22Rv1 (cell line): ENCODE data around the gene PPP2R5C.

Source experiments
- H3K27ac ChIP-seq: fragments of 450-650 bp; 2 replicates; pipeline ENCODE4 v1.5.1; 2017
- CTCF ChIP-seq: fragments of 450-650 bp; IDR thresholded peaks from 2 replicates; pipeline ENCODE4 v1.5.1; 2017; ENCODE audit warnings: mild to moderate bottlenecking
- ZFX ChIP-seq: fragments of 450-650 bp; IDR thresholded peaks from 2 replicates; pipeline ENCODE4 v1.6.1; 2017; ENCODE audit warnings: antibody characterized with exemption, borderline replicate concordance

PPP2R5C gene

DNA sequence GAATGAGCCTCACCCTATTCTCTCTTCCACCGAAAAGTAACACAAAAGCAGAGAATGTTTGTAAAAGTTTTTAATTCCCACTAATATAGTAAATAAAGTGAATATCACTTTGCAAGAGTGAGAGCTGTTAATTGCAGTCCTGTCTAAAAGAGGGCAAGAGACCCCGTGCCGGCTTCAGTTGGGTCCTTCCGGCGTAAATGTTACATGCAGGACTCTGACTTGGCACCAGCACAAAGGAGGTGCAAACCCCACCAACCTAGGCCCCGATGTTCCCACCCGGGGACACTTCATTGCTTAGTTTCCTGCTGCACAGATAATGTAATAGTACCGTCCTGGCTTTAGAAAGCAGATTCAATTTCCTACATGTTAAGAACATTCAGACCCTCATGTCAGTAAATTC is 136.9 kb downstream of the PPP2R5C start:
- no peak overlapping the region for H3K27ac ChIP-seq
- no peak for TF ChIP-seq CTCF
- TF ChIP-seq ZFX: no peak

DNA sequence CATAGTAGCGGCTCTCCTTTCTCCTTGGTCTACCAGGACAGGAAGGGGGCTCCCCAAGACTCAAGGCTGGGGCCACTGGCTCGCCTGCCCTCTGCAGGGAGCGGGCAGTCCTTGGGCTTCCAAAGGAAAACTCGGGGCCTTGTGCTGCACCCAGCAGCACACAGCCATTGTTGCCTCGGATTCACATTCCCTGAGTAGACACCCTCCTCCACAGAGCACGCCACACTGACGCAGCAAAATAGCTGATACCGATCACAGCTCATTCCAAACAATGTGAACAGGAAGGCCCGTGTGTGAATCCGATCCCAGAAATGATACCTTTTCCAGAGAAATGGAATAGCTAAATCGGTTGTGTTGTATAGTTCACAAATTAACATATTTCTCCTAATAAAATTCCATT is 137.8 kb downstream of the PPP2R5C start:
- no peak for TF ChIP-seq CTCF
- TF ChIP-seq ZFX: no peak
- no peak overlapping the region for H3K27ac ChIP-seq

- TF ChIP-seq CTCF (no peak), ZFX (no peak)
- H3K27ac ChIP-seq: no peak overlapping the region
Observed at GRCh38 chr14:101900253-101900652, 138.7 kb downstream of the PPP2R5C start.

- TF ChIP-seq ZFX: no peak
- TF ChIP-seq CTCF: no peak
- no peak overlapping the region for H3K27ac ChIP-seq
Observed at GRCh38 chr14:101903111-101903561, 141.6 kb downstream of the PPP2R5C start.

- H3K27ac ChIP-seq: no peak overlapping the region
- TF ChIP-seq ZFX (no peak), CTCF (no peak)
Observed at GRCh38 chr14:101905614-101906013, 144.1 kb downstream of the PPP2R5C start.

- no peak overlapping the region for H3K27ac ChIP-seq
- TF ChIP-seq CTCF: no peak
- no peak for TF ChIP-seq ZFX
Observed at GRCh38 chr14:101906645-101907044, 145.1 kb downstream of the PPP2R5C start.

- TF ChIP-seq CTCF: no peak
- no peak for TF ChIP-seq ZFX
- no peak overlapping the region for H3K27ac ChIP-seq
Observed at GRCh38 chr14:101907619-101908018, 146.1 kb downstream of the PPP2R5C start.
